GM12878 (cell line): ENCODE measurements around the gene BMAL2. TPM values are rescaled to one million over a fixed set of nuclear protein-coding genes. Genes with fewer than 3 reads are reported as not detected.

Experiments used
- BCL11A ChIP-seq: IDR thresholded peaks from 2 replicates; pipeline ENCODE4 v1.6.1; 2011; ENCODE audit warnings: low read depth, low read length
- BHLHE40 ChIP-seq, 2 experiments: fragments of 450-650 bp in 1 of 2; IDR thresholded peaks; 2 replicates each; pipeline ENCODE4 v1.6.1; 2011 to 2017; ENCODE audit warnings: low read depth in 2 of 2, borderline replicate concordance in 1 of 2, improper control_type of control experiment in 1 of 2, low read length in 1 of 2, mild to moderate bottlenecking in 1 of 2
- CREM ChIP-seq: IDR thresholded peaks from 2 replicates; pipeline ENCODE4 v1.6.1; 2014; ENCODE audit warnings: antibody characterized with exemption, low read depth
- ELK1 ChIP-seq: IDR thresholded peaks from 2 replicates; pipeline ENCODE4 v1.6.1; 2012; ENCODE audit warnings: low read depth, low read length, improper control_type of control experiment
- EP300 ChIP-seq, 2 experiments: fragments of 150-350 bp in 1 of 2; IDR thresholded peaks; 2 replicates each; pipeline ENCODE4 v1.6.1; 2011 to 2012; ENCODE audit warnings: low read depth in 2 of 2, low read length in 2 of 2, borderline replicate concordance in 1 of 2, improper control_type of control experiment in 1 of 2, inconsistent platforms in 1 of 2; ENCODE audit not compliant: control insufficient read depth in 1 of 2
- FOXM1 ChIP-seq: IDR thresholded peaks from 2 replicates; pipeline ENCODE4 v1.6.1; 2012; ENCODE audit warnings: low read depth, mild to moderate bottlenecking, inconsistent platforms, low read length, moderate library complexity
- IKZF1 ChIP-seq: fragments of 450-650 bp; conservative IDR thresholded peaks from 2 replicates; pipeline ENCODE4 v1.6.1; 2017; ENCODE audit warnings: antibody characterized with exemption, mild to moderate bottlenecking
- JUND ChIP-seq: IDR thresholded peaks from 2 replicates; pipeline ENCODE4 v1.6.1; 2012; ENCODE audit warnings: low read depth, mild to moderate bottlenecking, low read length, improper control_type of control experiment, moderate library complexity
- MEF2A ChIP-seq: IDR thresholded peaks from 2 replicates; pipeline ENCODE4 v1.6.1; 2011; ENCODE audit warnings: low read depth, mild to moderate bottlenecking, low read length, moderate library complexity; ENCODE audit not compliant: insufficient read depth
- PBX3 ChIP-seq: IDR thresholded peaks from 2 replicates; pipeline ENCODE4 v1.6.1; 2011; ENCODE audit warnings: mild to moderate bottlenecking, low read depth, low read length, moderate library complexity; ENCODE audit not compliant: insufficient replicate concordance
- SMC3 ChIP-seq: IDR thresholded peaks from 2 replicates; pipeline ENCODE4 v1.6.1; 2011; ENCODE audit warnings: low read length, improper control_type of control experiment, borderline replicate concordance
- SREBF1 ChIP-seq: IDR thresholded peaks from 2 replicates; pipeline ENCODE4 v1.6.1; 2012; ENCODE audit warnings: mild to moderate bottlenecking, low read length
- TBL1XR1 ChIP-seq: IDR thresholded peaks from 2 replicates; pipeline ENCODE4 v1.6.1; 2012; ENCODE audit warnings: low read depth, low read length, improper control_type of control experiment
- WRNIP1 ChIP-seq: IDR thresholded peaks from 2 replicates; pipeline ENCODE4 v1.6.1; 2011; ENCODE audit warnings: low read depth, low read length, improper control_type of control experiment, borderline replicate concordance
- ZBTB33 ChIP-seq: fragments of 450-650 bp; IDR thresholded peaks from 2 replicates; pipeline ENCODE4 v1.6.1; 2017; ENCODE audit warnings: mild to moderate bottlenecking
- ZNF217 ChIP-seq: fragments of 450-650 bp; IDR thresholded peaks from 2 replicates; pipeline ENCODE4 v1.6.1; 2017; ENCODE audit warnings: antibody characterized with exemption, mild to moderate bottlenecking
- ZNF384 ChIP-seq: IDR thresholded peaks from 2 replicates; pipeline ENCODE4 v1.6.1; 2012; ENCODE audit warnings: low read depth, mild to moderate bottlenecking, low read length, improper control_type of control experiment, borderline replicate concordance
- ZNF687 ChIP-seq: fragments of 450-650 bp; IDR thresholded peaks from 2 replicates; pipeline ENCODE4 v1.6.1; 2017; ENCODE audit warnings: mild to moderate bottlenecking, moderate library complexity
- polyA plus RNA-seq, 11 experiments: library from polyadenylated mRNA; depleted of rRNA in 4 of 11; unstranded in 6 of 11; stranded (reverse) in 5 of 11; fragments of >200 nt; fragmentation: Nextera tagmentation in 4 of 11; fragmentation: Illumina TruSeq in 1 of 11; extraction: Ambion mirVana in 4 of 11; extraction: Trizol in 1 of 11; gene quantifications; 1 replicate in 1 of 11; 2 replicates in 10 of 11; pipeline versions ENCODE4 v1.2.1 to v1.2.3, GENCODE V29; 2011 to 2016; ENCODE audit warnings: inconsistent platforms in 2 of 11, missing spikeins in 2 of 11, low read depth in 1 of 11
- total RNA-seq, 4 experiments: library from RNA; depleted of rRNA in 3 of 4; stranded (reverse); fragments of >200 nt in 3 of 4; fragmentation: Illumina TruSeq in 1 of 4; extraction: Trizol in 1 of 4; gene quantifications; 2 replicates each; pipeline versions ENCODE4 v1.2.1 to v1.2.3, GENCODE V29; 2013 to 2021

BMAL2 gene
- total and polyA plus RNA-seq, 10 of the 15 experiments (the other 5 are each of a cell fraction or from before 2014, with no cell fraction given), result 7.9 to 53.6 (median 35.5) TPM

- TF ChIP-seq ELK1 (no peak), FOXM1 (peak; percentile 32; the same call in 1 of the 2 replicates), EP300 (IDR thresholded peaks at IDR 0.05; ENCODE audit: borderline replicate concordance in 1 of 2, control insufficient read depth in 1 of 2, low read depth in 2 of 2, low read length in 2 of 2) (peak; percentile 69 to 77; a peak in 3 of 4 replicates), CREM (peak; percentile 64), PBX3 (no peak), JUND (peak; percentile 73; the same call in 1 of the 2 replicates), TBL1XR1 (peak; percentile 57; the same call in 1 of the 2 replicates), ZBTB33 (no peak), SMC3 (no peak), BCL11A (peak; percentile 76), MEF2A (peak; percentile 87), IKZF1 (peak; percentile 74), SREBF1 (no peak), BHLHE40 (IDR thresholded peaks at IDR 0.05; ENCODE audit: borderline replicate concordance in 1 of 2, low read depth in 2 of 2, low read length in 1 of 2) (peak in 1 of 2 experiments; percentile 60; a peak in 1 of 4 replicates), ZNF687 (peak; percentile 92), ZNF384 (peak; percentile 80), ZNF217 (peak; percentile 68; the same call in 1 of the 2 replicates), WRNIP1 (no peak)
These were observed 47.9 kb upstream of the BMAL2 start (continued) for GRCh38 chr12:27284751-27285150.
